Glomerular visceral epithelial cell (primary cell): ENCODE results near the gene CUBN.

Source experiments
- DNase-seq: peaks from one replicate; pipeline ENCODE4 v3.0.0-alpha.2; 2016; ENCODE audit errors: extremely low spot score

Gene CUBN

GRCh38 chr10:17106991-17107390 is 22.6 kb downstream of the CUBN start:
- no peak for DNase-seq

GRCh38 chr10:17101910-17102266 is 27.7 kb downstream of the CUBN start:
- DNase-seq: no peak

GRCh38 chr10:17101257-17101909 is 28.2 kb downstream of the CUBN start:
- peak; percentile 43 for DNase-seq

GRCh38 chr10:17100586-17100985 is 29.0 kb downstream of the CUBN start:
- no peak for DNase-seq

GRCh38 chr10:17098012-17098411 is 31.6 kb downstream of the CUBN start:
- DNase-seq: no peak

- no peak for DNase-seq
Observed at GRCh38 chr10:17094844-17095243, 34.8 kb downstream of the CUBN start.

- DNase-seq: no peak
Observed at GRCh38 chr10:17092986-17093803, 36.4 kb downstream of the CUBN start.

GRCh38 chr10:17092216-17092944 is 37.2 kb downstream of the CUBN start:
- DNase-seq: no peak

GRCh38 chr10:17088118-17088806 is 41.3 kb downstream of the CUBN start:
- no peak for DNase-seq

- DNase-seq: no peak
Observed at GRCh38 chr10:17086865-17087367, 42.7 kb downstream of the CUBN start.

- no peak for DNase-seq
Observed at GRCh38 chr10:17085011-17085725, 44.4 kb downstream of the CUBN start.

- no peak for DNase-seq
Observed at GRCh38 chr10:17084258-17084657, 45.4 kb downstream of the CUBN start.

- no peak for DNase-seq
Observed at GRCh38 chr10:17081431-17081830, 48.2 kb downstream of the CUBN start.

- DNase-seq: no peak
Observed at GRCh38 chr10:17077890-17078289, 51.7 kb downstream of the CUBN start.

- DNase-seq: no peak
Observed at GRCh38 chr10:17077346-17077781, 52.2 kb downstream of the CUBN start.

GRCh38 chr10:17076626-17077345 is 52.8 kb downstream of the CUBN start:
- DNase-seq: no peak

GRCh38 chr10:17075533-17076359 is 53.9 kb downstream of the CUBN start:
- peak; percentile 73 for DNase-seq

GRCh38 chr10:17074541-17074847 is 55.1 kb downstream of the CUBN start:
- peak; percentile 56 for DNase-seq

- no peak for DNase-seq
Observed at GRCh38 chr10:17073725-17074540, 55.7 kb downstream of the CUBN start.
